ENCODE data around the gene STXBP2.

STXBP2 gene

DNA sequence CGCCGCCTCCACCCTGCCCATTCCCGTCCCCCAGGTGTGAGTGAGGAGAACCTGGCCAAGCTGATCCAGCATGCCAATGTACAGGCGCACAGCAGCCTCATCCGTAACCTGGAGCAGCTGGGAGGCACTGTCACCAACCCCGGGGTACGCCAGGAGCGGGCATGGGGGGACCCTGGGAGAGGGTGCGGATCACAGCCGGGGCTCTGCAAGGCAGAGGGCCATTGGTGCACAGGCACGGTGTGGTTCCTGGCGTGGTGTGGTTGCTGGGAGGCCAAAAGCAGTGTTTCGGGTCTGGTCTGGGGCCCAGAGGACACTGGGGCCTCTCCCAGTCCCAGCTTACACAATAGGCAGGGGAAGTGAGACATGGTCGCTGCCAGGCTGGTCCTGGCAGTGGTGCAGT is 8.3 kb downstream of the STXBP2 start:
- Histone ChIP-seq H3K9ac (ENCODE audit: low read depth, low read length) (no peak overlapping the region), H3K36me3 (ENCODE audit: control insufficient read depth, insufficient read depth, low read length) (no peaks in the 10 kb centered on the region; the same call in 1 of the 2 replicates)

DNA sequence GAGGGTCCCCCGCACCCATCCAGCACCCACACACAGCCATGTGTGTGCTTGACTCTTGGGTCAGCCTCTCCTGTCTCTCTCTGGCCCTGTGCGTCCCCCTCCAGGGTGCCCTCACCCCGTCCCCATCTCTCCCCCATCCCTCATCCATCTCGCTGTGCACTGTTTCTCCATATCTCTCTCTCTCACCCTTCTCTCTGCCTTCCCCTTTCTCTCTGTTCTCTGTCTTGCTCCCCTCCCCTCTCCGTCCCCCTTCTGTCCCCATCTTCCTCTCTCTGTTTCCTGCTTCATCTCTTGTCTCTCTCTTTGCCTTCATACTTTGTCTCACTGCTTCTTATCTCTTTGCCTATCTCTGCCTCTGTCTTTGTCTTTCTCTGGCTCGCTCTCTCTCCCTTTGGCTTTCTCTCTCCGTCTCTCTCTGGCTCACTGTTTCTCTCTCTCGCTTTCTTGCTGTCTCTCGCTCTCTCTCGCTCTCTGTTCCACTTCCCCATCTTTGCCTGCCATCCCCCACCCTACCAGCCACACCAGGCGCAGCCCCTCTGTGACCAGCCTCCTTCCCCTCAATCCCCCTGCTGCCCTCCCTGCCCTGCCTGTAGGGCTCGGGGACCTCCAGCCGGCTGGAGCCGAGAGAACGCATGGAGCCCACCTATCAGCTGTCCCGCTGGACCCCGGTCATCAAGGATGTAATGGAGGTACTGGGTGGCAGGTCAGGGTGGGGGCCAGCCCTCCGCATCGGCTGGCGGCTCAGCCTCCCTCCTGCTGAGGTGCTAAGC is 8.9 kb downstream of the STXBP2 start:
- H3K4me3 ChIP-seq (ENCODE audit: low read depth, low read length) = no peak overlapping the region
- no peaks in the 10 kb centered on the region for H3K9me3 ChIP-seq (ENCODE audit: control insufficient read depth, insufficient read depth, low read length)
- no peak overlapping the region for H3K27ac ChIP-seq (ENCODE audit: low read depth, low read length)
- H3K9ac ChIP-seq (ENCODE audit: low read depth, low read length) = no peak overlapping the region
- no peaks in the 10 kb centered on the region; the same call in 1 of the 2 replicates for H3K36me3 ChIP-seq (ENCODE audit: control insufficient read depth, insufficient read depth, low read length)
- no peaks in the 10 kb centered on the region for H3K27me3 ChIP-seq (ENCODE audit: control insufficient read depth, insufficient read depth, low read length)
- H3K4me1 ChIP-seq (ENCODE audit: control insufficient read depth, insufficient read depth, low read length) = no peaks in the 10 kb centered on the region

More for the DNA sequence above, 8.3 kb downstream of the STXBP2 start:
- Histone ChIP-seq H3K4me1 (ENCODE audit: control insufficient read depth, insufficient read depth, low read length) (no peaks in the 10 kb centered on the region), H3K9me3 (ENCODE audit: control insufficient read depth, insufficient read depth, low read length) (no peaks in the 10 kb centered on the region), H3K4me3 (ENCODE audit: low read depth, low read length) (no peak overlapping the region), H3K27me3 (ENCODE audit: control insufficient read depth, insufficient read depth, low read length) (no peaks in the 10 kb centered on the region), H3K27ac (ENCODE audit: low read depth, low read length) (no peak overlapping the region)

DNA sequence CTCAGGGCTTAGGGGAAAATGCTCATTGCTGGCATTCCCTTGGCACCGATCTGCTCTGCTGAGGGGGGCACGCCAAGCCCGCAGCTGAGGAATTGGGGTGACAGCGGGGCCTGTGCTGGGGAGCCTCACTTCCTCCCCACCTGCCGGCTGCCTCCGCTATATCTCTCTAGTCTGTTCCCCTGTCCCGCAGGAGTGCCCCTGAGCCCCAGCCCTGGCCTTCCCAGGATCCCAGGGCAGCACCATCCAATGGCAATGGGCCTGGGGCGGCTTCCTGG is 9.5 kb downstream of the STXBP2 start:
- Histone ChIP-seq H3K27me3 (ENCODE audit: control insufficient read depth, insufficient read depth, low read length) (no peaks in the 10 kb centered on the region), H3K27ac (ENCODE audit: low read depth, low read length) (no peak overlapping the region), H3K9ac (ENCODE audit: low read depth, low read length) (no peak overlapping the region), H3K4me1 (ENCODE audit: control insufficient read depth, insufficient read depth, low read length) (no peaks in the 10 kb centered on the region), H3K9me3 (ENCODE audit: control insufficient read depth, insufficient read depth, low read length) (no peaks in the 10 kb centered on the region), H3K4me3 (ENCODE audit: low read depth, low read length) (no peak overlapping the region), H3K36me3 (ENCODE audit: control insufficient read depth, insufficient read depth, low read length) (no peaks in the 10 kb centered on the region; the same call in 1 of the 2 replicates)

DNA sequence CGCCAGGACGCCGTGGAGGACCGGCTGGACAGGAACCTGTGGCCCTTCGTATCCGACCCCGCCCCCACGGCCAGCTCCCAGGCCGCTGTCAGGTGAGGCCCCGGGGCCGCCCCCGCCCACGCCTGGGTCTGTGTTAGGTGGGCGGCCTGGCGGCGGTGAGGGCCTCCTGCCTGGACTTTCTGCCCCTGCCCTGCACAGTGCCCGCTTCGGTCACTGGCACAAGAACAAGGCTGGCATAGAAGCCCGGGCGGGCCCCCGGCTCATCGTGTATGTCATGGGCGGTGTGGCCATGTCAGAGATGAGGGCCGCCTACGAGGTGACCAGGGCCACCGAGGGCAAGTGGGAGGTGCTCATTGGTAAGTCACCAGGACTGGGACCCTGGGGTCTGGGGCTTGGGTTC is 10.2 kb downstream of the STXBP2 start:
- Histone ChIP-seq H3K4me1 (ENCODE audit: control insufficient read depth, insufficient read depth, low read length) (peaks cover under 1% of the 10 kb centered on the region; the same call in 1 of the 2 replicates), H3K36me3 (ENCODE audit: control insufficient read depth, insufficient read depth, low read length) (no peaks in the 10 kb centered on the region; the same call in 1 of the 2 replicates), H3K27ac (ENCODE audit: low read depth, low read length) (no peak overlapping the region)

DNA sequence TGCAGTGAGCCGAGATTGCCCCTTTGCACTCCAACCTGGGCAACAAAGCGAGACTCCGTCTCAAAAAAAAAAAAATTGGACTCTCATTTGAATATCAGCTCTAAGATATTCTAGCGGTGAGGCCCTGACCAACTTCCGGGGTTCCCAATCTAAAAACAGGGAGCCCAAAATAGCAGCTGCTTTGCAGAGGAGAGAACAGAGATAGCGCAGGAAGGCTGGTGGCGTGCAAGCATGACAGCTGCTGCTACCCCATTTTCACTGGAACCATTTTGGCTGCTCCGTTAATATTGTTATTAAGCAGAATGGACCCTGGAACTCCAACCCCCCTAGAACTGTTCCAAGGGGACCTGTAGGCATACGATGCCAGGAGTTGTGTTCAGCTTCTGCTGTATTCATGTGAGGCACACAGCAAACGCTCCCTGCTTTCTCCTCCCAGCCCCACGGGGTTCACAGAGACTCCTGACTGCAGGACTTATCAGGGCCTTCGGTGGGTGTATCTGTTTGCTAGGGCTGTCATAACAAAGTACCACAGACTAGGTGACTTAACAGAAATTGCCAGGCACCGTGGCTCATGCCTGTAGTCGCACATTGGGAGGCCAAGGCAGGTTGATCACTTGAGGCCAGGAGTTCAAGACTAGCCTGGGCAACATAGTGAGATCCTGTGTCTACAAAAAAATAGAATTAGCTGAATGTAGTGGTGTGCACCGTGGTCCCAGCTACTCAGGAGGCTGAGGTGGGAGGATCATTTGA is 11.5 kb downstream of the STXBP2 start:
- H3K4me1 ChIP-seq (ENCODE audit: control insufficient read depth, insufficient read depth, low read length) = peaks cover 2% of the 10 kb centered on the region; the same call in 1 of the 2 replicates
- H3K27ac ChIP-seq (ENCODE audit: low read depth, low read length) = no peak overlapping the region
- H3K27me3 ChIP-seq (ENCODE audit: control insufficient read depth, insufficient read depth, low read length) = peaks cover 5% of the 10 kb centered on the region

More for the DNA sequence above, 10.2 kb downstream of the STXBP2 start:
- Histone ChIP-seq H3K9me3 (ENCODE audit: control insufficient read depth, insufficient read depth, low read length) (no peaks in the 10 kb centered on the region), H3K4me3 (ENCODE audit: low read depth, low read length) (no peak overlapping the region), H3K9ac (ENCODE audit: low read depth, low read length) (no peak overlapping the region), H3K27me3 (ENCODE audit: control insufficient read depth, insufficient read depth, low read length) (no peaks in the 10 kb centered on the region)

DNA sequence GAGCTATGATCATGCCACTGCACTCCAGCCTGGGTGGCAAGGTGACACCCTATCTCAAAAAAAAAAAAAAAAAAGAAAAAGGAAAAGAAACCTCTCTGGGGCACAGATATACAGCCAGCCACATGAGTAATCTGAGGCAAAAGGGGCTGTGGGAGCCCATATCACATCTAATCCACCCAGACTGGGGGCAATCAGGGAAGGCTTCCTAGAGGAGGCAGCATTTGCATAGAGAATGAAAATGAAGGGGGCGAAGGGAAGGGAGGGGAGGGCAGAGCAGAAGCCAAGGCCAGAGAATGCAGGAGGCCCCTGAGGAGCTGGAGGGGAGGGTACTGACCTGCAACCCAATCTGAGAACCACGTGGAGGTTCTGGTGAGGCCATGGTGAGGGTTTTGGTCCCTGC is 13.2 kb downstream of the STXBP2 start:
- H3K27me3 ChIP-seq (ENCODE audit: control insufficient read depth, insufficient read depth, low read length) = peaks cover 5% of the 10 kb centered on the region
- no peaks in the 10 kb centered on the region for H3K36me3 ChIP-seq (ENCODE audit: control insufficient read depth, insufficient read depth, low read length)
- peaks cover 2% of the 10 kb centered on the region; the same call in 1 of the 2 replicates for H3K4me1 ChIP-seq (ENCODE audit: control insufficient read depth, insufficient read depth, low read length)
- H3K9ac ChIP-seq (ENCODE audit: low read depth, low read length) = no peak overlapping the region
- no peaks in the 10 kb centered on the region for H3K9me3 ChIP-seq (ENCODE audit: control insufficient read depth, insufficient read depth, low read length)
- H3K4me3 ChIP-seq (ENCODE audit: low read depth, low read length) = no peak overlapping the region
- no peak overlapping the region for H3K27ac ChIP-seq (ENCODE audit: low read depth, low read length)

More for the DNA sequence above, 11.5 kb downstream of the STXBP2 start:
- Histone ChIP-seq H3K36me3 (ENCODE audit: control insufficient read depth, insufficient read depth, low read length) (no peaks in the 10 kb centered on the region), H3K9ac (ENCODE audit: low read depth, low read length) (no peak overlapping the region), H3K9me3 (ENCODE audit: control insufficient read depth, insufficient read depth, low read length) (no peaks in the 10 kb centered on the region), H3K4me3 (ENCODE audit: low read depth, low read length) (no peak overlapping the region)

DNA sequence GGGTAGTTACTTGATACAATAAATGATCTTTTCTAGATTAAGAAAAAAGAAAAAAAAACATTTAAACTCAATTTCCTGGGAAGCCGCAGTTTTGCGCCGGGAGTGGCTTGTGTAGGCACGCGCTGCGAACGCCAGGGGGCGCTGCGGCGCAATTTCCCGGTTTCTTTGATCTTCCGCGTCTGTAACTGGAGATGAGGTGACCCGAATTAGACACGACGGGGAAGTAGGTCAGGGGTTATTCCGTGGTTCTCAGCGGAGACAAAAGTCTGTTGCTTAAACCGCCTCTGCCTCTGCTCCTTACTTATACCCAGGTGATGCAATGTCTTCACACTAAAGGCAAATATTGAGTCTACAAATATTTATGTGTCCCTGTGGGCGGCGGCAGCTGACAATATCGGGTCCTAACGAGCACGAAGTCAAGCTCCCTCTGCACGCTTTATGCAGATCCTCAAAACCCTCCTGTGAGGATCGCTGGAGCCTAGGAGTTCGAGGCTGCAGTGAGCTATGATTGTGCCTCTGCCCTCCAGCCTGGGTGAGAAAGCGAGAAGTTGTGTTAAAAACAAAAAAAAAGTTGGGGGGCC is 15.2 kb downstream of the STXBP2 start:
- Histone ChIP-seq H3K4me1 (ENCODE audit: control insufficient read depth, insufficient read depth, low read length) (peaks cover 2% of the 10 kb centered on the region; the same call in 1 of the 2 replicates), H3K27me3 (ENCODE audit: control insufficient read depth, insufficient read depth, low read length) (peaks cover 5% of the 10 kb centered on the region), H3K9me3 (ENCODE audit: control insufficient read depth, insufficient read depth, low read length) (no peaks in the 10 kb centered on the region), H3K4me3 (ENCODE audit: low read depth, low read length) (peak overlapping the region; percentile 45; the same call in 1 of the 2 replicates), H3K27ac (ENCODE audit: low read depth, low read length) (no peak overlapping the region), H3K9ac (ENCODE audit: low read depth, low read length) (no peak overlapping the region), H3K36me3 (ENCODE audit: control insufficient read depth, insufficient read depth, low read length) (no peaks in the 10 kb centered on the region)

DNA sequence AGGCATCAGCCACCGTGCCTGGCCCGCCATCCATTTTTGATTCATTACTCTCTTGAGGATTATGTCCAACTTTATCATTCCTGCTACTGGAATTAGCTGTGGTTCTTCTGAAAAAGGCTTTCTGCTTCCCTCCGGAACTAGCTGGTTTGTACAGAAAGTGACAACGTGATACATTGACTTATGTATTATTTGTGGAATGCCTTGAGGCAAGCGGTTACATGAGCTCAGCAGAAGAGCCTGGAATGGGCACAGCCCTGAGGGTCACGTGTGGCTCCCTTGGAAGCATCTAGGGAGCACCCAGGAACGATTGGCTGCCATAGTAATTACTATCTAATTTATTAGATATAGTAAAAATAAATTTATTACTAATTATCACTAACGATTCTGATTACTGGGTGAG is 17.5 kb downstream of the STXBP2 start:
- Histone ChIP-seq H3K9ac (ENCODE audit: low read depth, low read length) (no peak overlapping the region), H3K4me1 (ENCODE audit: control insufficient read depth, insufficient read depth, low read length) (peaks cover 2% of the 10 kb centered on the region; the same call in 1 of the 2 replicates), H3K27ac (ENCODE audit: low read depth, low read length) (no peak overlapping the region), H3K27me3 (ENCODE audit: control insufficient read depth, insufficient read depth, low read length) (peaks cover 5% of the 10 kb centered on the region), H3K36me3 (ENCODE audit: control insufficient read depth, insufficient read depth, low read length) (no peaks in the 10 kb centered on the region), H3K4me3 (ENCODE audit: low read depth, low read length) (no peak overlapping the region), H3K9me3 (ENCODE audit: control insufficient read depth, insufficient read depth, low read length) (no peaks in the 10 kb centered on the region)

DNA sequence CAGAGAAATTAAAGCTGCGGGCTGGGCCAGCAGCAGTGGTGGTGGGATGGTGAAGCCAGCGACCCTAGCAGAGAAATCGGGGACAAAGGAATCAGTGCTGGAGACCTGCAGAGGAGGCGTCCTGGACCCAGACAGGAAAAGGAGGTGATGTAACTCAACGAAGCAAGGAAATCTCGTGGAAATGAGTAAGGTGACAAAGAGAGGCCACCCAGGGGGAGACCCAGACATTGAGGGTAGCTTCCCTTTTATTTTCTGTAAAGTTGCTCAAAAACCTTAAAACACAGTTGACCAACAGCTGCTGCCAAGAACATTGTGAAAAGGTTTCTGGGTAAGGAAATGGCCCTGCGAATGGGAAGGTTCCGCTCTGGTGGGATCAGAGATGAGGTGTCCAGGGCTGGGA is 18.7 kb downstream of the STXBP2 start:
- Histone ChIP-seq H3K36me3 (ENCODE audit: control insufficient read depth, insufficient read depth, low read length) (no peaks in the 10 kb centered on the region), H3K9ac (ENCODE audit: low read depth, low read length) (no peak overlapping the region), H3K4me3 (ENCODE audit: low read depth, low read length) (no peak overlapping the region), H3K9me3 (ENCODE audit: control insufficient read depth, insufficient read depth, low read length) (no peaks in the 10 kb centered on the region), H3K27me3 (ENCODE audit: control insufficient read depth, insufficient read depth, low read length) (peaks cover 5% of the 10 kb centered on the region), H3K27ac (ENCODE audit: low read depth, low read length) (no peak overlapping the region), H3K4me1 (ENCODE audit: control insufficient read depth, insufficient read depth, low read length) (peaks cover 2% of the 10 kb centered on the region; the same call in 1 of the 2 replicates)

DNA sequence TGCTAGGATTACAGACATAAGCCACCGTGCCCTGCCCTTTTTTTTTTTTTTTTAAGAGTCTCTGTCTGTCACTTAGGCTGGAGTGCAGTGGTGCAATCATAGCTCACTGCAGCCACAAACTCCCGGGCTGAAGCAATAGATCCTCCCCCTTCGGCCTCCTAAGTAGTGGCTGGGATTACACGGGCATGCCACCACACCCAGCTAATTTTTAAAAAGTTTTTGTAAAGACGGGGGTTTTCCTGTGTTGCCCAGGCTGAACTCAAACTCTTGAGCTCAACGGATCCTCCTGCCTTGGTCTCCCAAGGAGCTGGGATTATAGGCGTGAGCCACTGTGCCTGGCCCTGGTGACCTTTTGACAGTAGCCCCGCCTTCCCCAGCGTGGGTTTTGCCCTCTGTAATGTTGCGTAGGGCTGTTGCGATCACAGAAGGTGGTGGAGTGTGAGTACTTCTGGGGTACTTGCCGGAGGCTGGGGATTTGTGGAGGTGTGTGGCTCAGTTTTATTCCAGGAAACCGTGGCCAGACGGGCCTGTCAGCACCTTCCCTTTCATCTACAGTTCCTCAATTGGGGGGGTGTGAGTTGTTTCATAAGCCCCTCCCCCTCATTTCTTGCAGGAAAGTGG is 20.3 kb downstream of the STXBP2 start:
- H3K4me1 ChIP-seq (ENCODE audit: control insufficient read depth, insufficient read depth, low read length) = peaks cover 1% of the 10 kb centered on the region; the same call in 1 of the 2 replicates
- no peaks in the 10 kb centered on the region for H3K9me3 ChIP-seq (ENCODE audit: control insufficient read depth, insufficient read depth, low read length)
- H3K36me3 ChIP-seq (ENCODE audit: control insufficient read depth, insufficient read depth, low read length) = no peaks in the 10 kb centered on the region
- peaks cover 5% of the 10 kb centered on the region for H3K27me3 ChIP-seq (ENCODE audit: control insufficient read depth, insufficient read depth, low read length)
- no peak overlapping the region for H3K4me3 ChIP-seq (ENCODE audit: low read depth, low read length)
- no peak overlapping the region for H3K9ac ChIP-seq (ENCODE audit: low read depth, low read length)
- H3K27ac ChIP-seq (ENCODE audit: low read depth, low read length) = no peak overlapping the region

All from HUES48 (cell line).